Transverse colon (tissue), 4 donors: Measurements from ENCODE around the gene MRGPRX1. TPM values are rescaled to one million over a fixed set of nuclear protein-coding genes. Genes with fewer than 3 reads are reported as not detected.
"Not testable (repeated sequence)": the region's sequence is repeated elsewhere in the genome, so short reads cannot be mapped to it uniquely, and the experiment has no call there.

Experiments used
- DNase-seq: peaks from one replicate; pipeline ENCODE4 v3.0.0-alpha.2; 2019
- H3K27ac ChIP-seq, 4 donors: fragments of 200-600 bp; sonication (generic); 2 replicates each; pipeline ENCODE4 v1.5.1; 2016 to 2018; ENCODE audit warnings: inconsistent platforms in 4 of 4
- H3K27me3 ChIP-seq: fragments of 200-600 bp; sonication (generic); 2 replicates; pipeline ENCODE4 v1.5.1; 2017; ENCODE audit warnings: inconsistent platforms
- H3K36me3 ChIP-seq, 4 donors: fragments of 200-600 bp; sonication (generic); 2 replicates each; pipeline ENCODE4 v1.5.1; 2017 to 2019; ENCODE audit warnings: inconsistent platforms in 4 of 4
- H3K4me1 ChIP-seq, 4 donors: fragments of 200-600 bp; sonication (generic); 2 replicates each; pipeline ENCODE4 v1.5.1; 2017 to 2020; ENCODE audit warnings: inconsistent platforms in 4 of 4
- H3K4me3 ChIP-seq, 4 donors: fragments of 200-600 bp; sonication (generic); 1 replicate in 1 of 4; 2 replicates in 3 of 4; pipeline versions ENCODE4 v1.5.1 to v1.6.1; 2017 to 2019; ENCODE audit warnings: inconsistent platforms in 4 of 4
- H3K9me3 ChIP-seq, 2 donors: fragments of 200-600 bp; sonication (generic); 2 replicates each; pipeline ENCODE4 v1.5.1; 2017 to 2019; ENCODE audit warnings: inconsistent platforms in 2 of 2
- CTCF ChIP-seq, 5 experiments: fragments of 200-600 bp in 3 of 5; fragments of 450-650 bp in 2 of 5; sonication (generic) in 3 of 5; IDR thresholded peaks; 1 replicate in 2 of 5; 2 replicates in 3 of 5; pipeline ENCODE4 v1.5.1; 2016 to 2017; ENCODE audit warnings: antibody characterized with exemption in 5 of 5, inconsistent platforms in 3 of 5, mild to moderate bottlenecking in 2 of 5, moderate library complexity in 1 of 5
- EP300 ChIP-seq: sonication (generic); formaldehyde crosslinking; IDR thresholded peaks from one replicate; pipeline ENCODE4 v1.6.1; 2017; ENCODE audit warnings: antibody characterized with exemption, low read depth
- POLR2A ChIP-seq: fragments of 450-650 bp; IDR thresholded peaks from one replicate; pipeline ENCODE4 v1.6.1; 2016; ENCODE audit warnings: antibody characterized with exemption, mild to moderate bottlenecking, moderate library complexity
- POLR2AphosphoS5 ChIP-seq, 3 donors: sonication (generic); formaldehyde crosslinking; IDR thresholded peaks; one replicate each; pipeline ENCODE4 v1.6.1; 2016; ENCODE audit warnings: antibody characterized with exemption in 3 of 3
- WGBS, 2 donors: methylation state at CpG; one replicate each; pipeline ENCODE4 v1.1.5; 2018; ENCODE audit warnings: low coverage in 1 of 2; 5-methylcytosine and 5-hydroxymethylcytosine counted together
- in situ Hi-C, 4 donors: fragments of 200-750 bp; cut with MboI; loops; one replicate each; pipeline versions ENCODE4 v1.15.0 to v1.15.1; 2017; ENCODE audit warnings: low sequenced_read_pairs in 3 of 4, low pct_ligation_motif_present in 1 of 4, low pct_unique_long_range_greater_than_20kb in 1 of 4
- intact Hi-C: fragments of 100-400 bp; cut with DNase I; formaldehyde crosslinking; loops from one replicate; pipeline ENCODE4 v1.15.1; 2023; ENCODE audit warnings: low total_unique reads
- total RNA-seq, 4 donors: library from RNA; depleted of rRNA; stranded (reverse); fragments of >200 nt; gene quantifications; one replicate each; pipeline ENCODE4 v1.1.0, GENCODE V29; 2016

MRGPRX1 gene
- total RNA-seq, 4 donors from 2014 or later: not detected

- Histone ChIP-seq H3K27ac (no peak overlapping the region), H3K4me3 (no peak overlapping the region), H3K9me3 (no peaks in the 10 kb centered on the region), H3K36me3 (no peaks in the 10 kb centered on the region), H3K27me3 (no peaks in the 10 kb centered on the region), H3K4me1 (no peaks in the 10 kb centered on the region)
- in situ Hi-C loops (no loop called here), intact Hi-C loops (no loop called here)
- TF ChIP-seq EP300 (no peak), CTCF (IDR thresholded peaks at IDR 0.05) (no peak), POLR2AphosphoS5 (IDR thresholded peaks at IDR 0.05) (no peak), POLR2A (no peak)
- DNase-seq: no peak
- WGBS, 2 donors: 88% methylated on average over 16 of the region's 16 CpGs; no CpG with 5 or more reads in 1 of the 2 donors
Observed at GRCh38 chr11:18956630-18957029, 17.4 kb upstream of the MRGPRX1 start.

GRCh38 chr11:18936002-18936673 is 3.1 kb downstream of the MRGPRX1 start:
- in situ Hi-C loops (no loop called here), intact Hi-C loops (no loop called here)
- no peaks in the 10 kb centered on the region for H3K27me3 ChIP-seq
- TF ChIP-seq POLR2A (no peak), POLR2AphosphoS5 (IDR thresholded peaks at IDR 0.05) (no peak), CTCF (IDR thresholded peaks at IDR 0.05) (no peak), EP300 (no peak)
- no peaks in the 10 kb centered on the region for H3K4me1 ChIP-seq
- no peaks in the 10 kb centered on the region for H3K9me3 ChIP-seq
- WGBS, 2 donors: 76 to 91% methylated on average over 4 to 5 of the region's 5 CpGs
- H3K36me3 ChIP-seq: no peaks in the 10 kb centered on the region
- H3K4me3 ChIP-seq: no peak overlapping the region
- H3K27ac ChIP-seq: no peak overlapping the region
- no peak for DNase-seq

GRCh38 chr11:18934195-18934814 is 4.9 kb downstream of the MRGPRX1 start:
- Histone ChIP-seq H3K4me3 (no peak overlapping the region), H3K27me3 (no peaks in the 10 kb centered on the region), H3K27ac (no peak overlapping the region), H3K9me3 (no peaks in the 10 kb centered on the region), H3K4me1 (no peaks in the 10 kb centered on the region), H3K36me3 (no peaks in the 10 kb centered on the region)
- WGBS, 2 donors: 87 to 88% methylated on average over 20 to 22 of the region's 22 CpGs
- intact Hi-C loops (no loop called here), in situ Hi-C loops (no loop called here)
- DNase-seq: no peak
- no peak for TF ChIP-seq POLR2A
- no peak for TF ChIP-seq CTCF (IDR thresholded peaks at IDR 0.05)
- TF ChIP-seq EP300: no peak
- TF ChIP-seq POLR2AphosphoS5 (IDR thresholded peaks at IDR 0.05): no peak

GRCh38 chr11:18927550-18928322 is 11.5 kb downstream of the MRGPRX1 start:
- TF ChIP-seq EP300 (no peak), CTCF (IDR thresholded peaks at IDR 0.05) (no peak), POLR2A (no peak), POLR2AphosphoS5 (IDR thresholded peaks at IDR 0.05) (no peak)
- Histone ChIP-seq H3K4me1 (no peaks in the 10 kb centered on the region), H3K4me3 (no peak overlapping the region), H3K9me3 (no peaks in the 10 kb centered on the region), H3K27ac (no peak overlapping the region), H3K27me3 (no peaks in the 10 kb centered on the region), H3K36me3 (no peaks in the 10 kb centered on the region)
- in situ Hi-C loops: no loop called here
- no peak for DNase-seq
- 76 to 81% methylated on average over 3 of the region's 3 CpGs for WGBS, 2 donors
- intact Hi-C loops: no loop called here

- H3K9me3 ChIP-seq, H3K27me3 ChIP-seq, H3K27ac ChIP-seq, H3K36me3 ChIP-seq, H3K4me1 ChIP-seq, H3K4me3 ChIP-seq, in situ Hi-C loops, intact Hi-C loops, DNase-seq: not testable (repeated sequence)
- 67 to 75% methylated on average over 2 of the region's 2 CpGs for WGBS, 2 donors
Observed at GRCh38 chr11:18925426-18925825, 13.8 kb downstream of the MRGPRX1 start.
